Left ventricle myocardium inferior (tissue), 1 donor: ENCODE measurements around the gene AIMP2. TPM values are rescaled to one million over a fixed set of nuclear protein-coding genes. Genes with fewer than 3 reads are reported as not detected.

Experiments
- DNase-seq: peaks from one replicate; pipeline ENCODE4 v3.0.0-alpha.2; 2020
- H3K27ac ChIP-seq: fragments of 200-600 bp; replicated peaks from 2 replicates; pipeline ENCODE4 v1.8.0; 2021
- H3K27me3 ChIP-seq: fragments of 200-600 bp; 2 replicates; pipeline ENCODE4 v1.8.0; 2021; ENCODE audit warnings: low read depth
- H3K36me3 ChIP-seq: fragments of 200-600 bp; 2 replicates; pipeline ENCODE4 v1.8.0; 2021
- H3K4me1 ChIP-seq: fragments of 200-600 bp; 2 replicates; pipeline ENCODE4 v1.8.0; 2021
- H3K4me3 ChIP-seq: fragments of 200-600 bp; 2 replicates; pipeline ENCODE4 v1.8.0; 2021; ENCODE audit warnings: mild to moderate bottlenecking, moderate library complexity
- H3K9me3 ChIP-seq: fragments of 200-600 bp; replicated peaks from 2 replicates; pipeline ENCODE4 v1.8.0; 2021
- intact Hi-C: fragments of 100-400 bp; cut with micrococcal nuclease; formaldehyde crosslinking; loops from one replicate; pipeline ENCODE4 v1.11.0; 2022
- total RNA-seq: library from RNA; stranded (reverse); fragmentation: NEBNext Ultra II Directional; extraction: Animal tissue kit (Norgen Biotek cat#: 25700); gene quantifications from one replicate; pipeline ENCODE4 v1.2.1, GENCODE V29; 2021
- TF ChIP-seq, protein P1 (sequence below): fragments of 200-600 bp; IDR thresholded peaks from 2 replicates; pipeline ENCODE4 v1.8.0; 2021; ENCODE audit warnings: antibody characterized with exemption, mild to moderate bottlenecking, borderline replicate concordance
- donor health status: DM: no; HTN: yes; CAD: no; lungs with severe emphysema.

Gene AIMP2
- total RNA-seq, 1 donor from 2014 or later = 49.1 TPM

DNA sequence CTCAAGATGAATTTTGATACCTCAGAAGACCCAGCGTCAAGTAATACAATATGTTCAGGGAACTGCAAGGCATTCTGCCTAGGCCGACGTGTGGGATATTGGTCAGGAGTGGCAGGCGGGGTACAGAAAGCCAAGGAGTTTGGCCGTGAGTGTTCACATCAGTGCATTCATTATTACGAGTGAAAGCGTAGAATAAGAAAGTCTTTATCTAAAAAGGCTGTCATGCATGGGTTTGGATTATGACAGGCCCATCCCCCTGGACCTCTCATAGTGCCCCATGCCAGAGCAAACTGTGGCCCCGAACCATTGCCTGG is 7.5 kb downstream of the AIMP2 start:
- H3K4me3 ChIP-seq = no peak overlapping the region
- intact Hi-C loops = no loop called here
- H3K4me1 ChIP-seq = peaks cover 41% of the 10 kb centered on the region
- peaks cover 70% of the 10 kb centered on the region for H3K36me3 ChIP-seq
- no peak for DNase-seq
- no peaks in the 10 kb centered on the region for H3K9me3 ChIP-seq
- TF ChIP-seq, protein P1, sequence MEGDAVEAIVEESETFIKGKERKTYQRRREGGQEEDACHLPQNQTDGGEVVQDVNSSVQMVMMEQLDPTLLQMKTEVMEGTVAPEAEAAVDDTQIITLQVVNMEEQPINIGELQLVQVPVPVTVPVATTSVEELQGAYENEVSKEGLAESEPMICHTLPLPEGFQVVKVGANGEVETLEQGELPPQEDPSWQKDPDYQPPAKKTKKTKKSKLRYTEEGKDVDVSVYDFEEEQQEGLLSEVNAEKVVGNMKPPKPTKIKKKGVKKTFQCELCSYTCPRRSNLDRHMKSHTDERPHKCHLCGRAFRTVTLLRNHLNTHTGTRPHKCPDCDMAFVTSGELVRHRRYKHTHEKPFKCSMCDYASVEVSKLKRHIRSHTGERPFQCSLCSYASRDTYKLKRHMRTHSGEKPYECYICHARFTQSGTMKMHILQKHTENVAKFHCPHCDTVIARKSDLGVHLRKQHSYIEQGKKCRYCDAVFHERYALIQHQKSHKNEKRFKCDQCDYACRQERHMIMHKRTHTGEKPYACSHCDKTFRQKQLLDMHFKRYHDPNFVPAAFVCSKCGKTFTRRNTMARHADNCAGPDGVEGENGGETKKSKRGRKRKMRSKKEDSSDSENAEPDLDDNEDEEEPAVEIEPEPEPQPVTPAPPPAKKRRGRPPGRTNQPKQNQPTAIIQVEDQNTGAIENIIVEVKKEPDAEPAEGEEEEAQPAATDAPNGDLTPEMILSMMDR = no peak
- peak overlapping the region; percentile 70 for H3K27ac ChIP-seq
- H3K27me3 ChIP-seq = no peaks in the 10 kb centered on the region

DNA sequence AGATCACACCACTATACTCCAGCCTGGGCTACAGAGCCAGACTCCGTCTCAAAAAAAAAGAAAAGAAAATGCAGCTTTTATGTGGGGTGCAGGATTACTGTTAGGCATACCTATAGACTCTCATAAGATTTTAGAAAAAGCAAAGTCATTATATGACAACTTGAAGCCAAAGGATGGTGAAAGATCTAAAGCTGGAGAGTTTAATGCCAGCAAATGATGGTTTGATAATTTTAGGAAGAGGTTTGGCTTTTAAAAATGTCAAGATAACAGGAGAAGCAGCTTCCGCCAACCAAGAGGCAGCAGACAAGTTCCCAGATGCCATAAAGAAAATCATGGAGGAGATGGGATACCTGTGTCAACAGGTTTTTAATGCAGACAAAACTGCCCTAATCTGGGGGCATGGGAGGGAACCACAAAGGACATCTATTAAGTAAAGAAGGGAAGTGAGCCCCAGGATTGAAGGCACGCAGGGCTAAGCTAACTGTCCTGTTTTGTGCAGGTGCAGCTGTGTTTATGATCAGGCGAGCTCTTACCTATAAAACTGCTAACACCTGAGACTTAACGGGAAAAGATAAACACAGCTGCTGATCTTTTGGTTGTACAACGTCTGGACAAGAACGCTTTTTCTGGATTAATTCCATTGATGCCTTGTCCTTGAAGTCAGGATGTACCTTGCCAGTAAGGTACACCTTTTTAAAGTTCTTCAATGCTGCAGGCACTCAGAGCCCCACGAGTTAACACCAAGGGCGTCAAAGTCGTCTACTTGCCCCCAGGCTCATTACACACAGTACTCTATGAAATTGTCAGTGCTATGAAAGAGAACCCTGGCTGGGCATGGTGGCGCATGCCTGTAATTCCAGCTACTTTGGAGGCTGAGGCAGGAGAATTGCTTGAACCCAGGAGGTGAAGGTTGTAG is 11.6 kb downstream of the AIMP2 start:
- TF ChIP-seq, protein P1 = no peak
- Histone ChIP-seq H3K9me3 (no peaks in the 10 kb centered on the region), H3K27ac (no peak overlapping the region), H3K36me3 (peaks cover 99% of the 10 kb centered on the region), H3K27me3 (no peaks in the 10 kb centered on the region), H3K4me1 (peaks cover 10% of the 10 kb centered on the region), H3K4me3 (no peak overlapping the region)
- intact Hi-C loops = no loop called here
- no peak for DNase-seq

DNA sequence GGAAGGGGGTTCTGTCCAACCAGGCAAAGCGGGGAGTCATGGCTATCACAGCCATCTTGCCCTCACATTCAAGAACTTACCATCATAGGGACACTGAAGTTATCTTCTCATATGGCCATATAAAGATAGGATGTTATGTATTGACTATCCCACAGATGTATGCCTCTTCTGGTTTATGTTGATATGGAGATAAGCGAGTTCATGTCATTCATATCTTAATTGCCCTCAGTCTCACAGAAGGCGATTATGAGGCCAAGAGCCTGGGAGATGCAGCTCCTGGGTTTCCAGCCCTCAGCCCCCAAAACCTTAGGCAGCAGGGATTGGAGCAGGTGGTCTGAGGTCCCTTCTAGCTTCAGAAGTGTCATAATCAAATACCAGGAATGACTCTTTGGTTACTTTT is 13.6 kb downstream of the AIMP2 start:
- no peak for DNase-seq

DNA sequence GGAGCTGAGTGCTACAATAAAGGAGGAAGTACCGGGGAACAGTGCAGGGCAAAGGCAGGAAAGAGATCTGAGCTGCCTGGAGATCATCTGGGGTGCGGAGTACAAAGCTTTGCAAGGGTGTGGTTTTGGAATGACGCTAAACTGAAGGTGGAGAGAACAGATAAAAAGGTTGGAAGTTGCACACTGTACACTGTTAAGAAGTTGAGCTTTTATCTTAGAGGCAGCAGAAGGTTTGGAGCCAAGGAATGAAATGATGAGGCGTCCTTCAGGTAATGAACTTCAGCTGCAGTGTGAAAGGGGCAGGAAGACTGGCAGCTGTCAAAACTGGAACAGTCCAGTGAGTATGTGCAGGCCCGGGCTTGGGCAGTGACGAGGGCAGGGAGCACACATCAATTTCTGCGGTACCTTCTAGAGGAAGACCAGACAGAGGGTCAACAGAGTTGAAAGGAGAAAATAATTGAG is 14.9 kb downstream of the AIMP2 start:
- TF ChIP-seq, protein P1 = no peak
- intact Hi-C loops = no loop called here
- H3K9me3 ChIP-seq = no peaks in the 10 kb centered on the region
- no peak overlapping the region for H3K27ac ChIP-seq
- no peaks in the 10 kb centered on the region for H3K27me3 ChIP-seq
- H3K4me3 ChIP-seq = no peak overlapping the region
- peaks cover 99% of the 10 kb centered on the region for H3K36me3 ChIP-seq
- H3K4me1 ChIP-seq = peaks cover 21% of the 10 kb centered on the region
- no peak for DNase-seq

More for the DNA sequence above, 13.6 kb downstream of the AIMP2 start:
- Histone ChIP-seq H3K27me3 (no peaks in the 10 kb centered on the region), H3K4me1 (peaks cover 21% of the 10 kb centered on the region), H3K9me3 (no peaks in the 10 kb centered on the region), H3K27ac (no peak overlapping the region), H3K4me3 (no peak overlapping the region), H3K36me3 (peaks cover 99% of the 10 kb centered on the region)
- TF ChIP-seq, protein P1 = no peak
- intact Hi-C loops = no loop called here

DNA sequence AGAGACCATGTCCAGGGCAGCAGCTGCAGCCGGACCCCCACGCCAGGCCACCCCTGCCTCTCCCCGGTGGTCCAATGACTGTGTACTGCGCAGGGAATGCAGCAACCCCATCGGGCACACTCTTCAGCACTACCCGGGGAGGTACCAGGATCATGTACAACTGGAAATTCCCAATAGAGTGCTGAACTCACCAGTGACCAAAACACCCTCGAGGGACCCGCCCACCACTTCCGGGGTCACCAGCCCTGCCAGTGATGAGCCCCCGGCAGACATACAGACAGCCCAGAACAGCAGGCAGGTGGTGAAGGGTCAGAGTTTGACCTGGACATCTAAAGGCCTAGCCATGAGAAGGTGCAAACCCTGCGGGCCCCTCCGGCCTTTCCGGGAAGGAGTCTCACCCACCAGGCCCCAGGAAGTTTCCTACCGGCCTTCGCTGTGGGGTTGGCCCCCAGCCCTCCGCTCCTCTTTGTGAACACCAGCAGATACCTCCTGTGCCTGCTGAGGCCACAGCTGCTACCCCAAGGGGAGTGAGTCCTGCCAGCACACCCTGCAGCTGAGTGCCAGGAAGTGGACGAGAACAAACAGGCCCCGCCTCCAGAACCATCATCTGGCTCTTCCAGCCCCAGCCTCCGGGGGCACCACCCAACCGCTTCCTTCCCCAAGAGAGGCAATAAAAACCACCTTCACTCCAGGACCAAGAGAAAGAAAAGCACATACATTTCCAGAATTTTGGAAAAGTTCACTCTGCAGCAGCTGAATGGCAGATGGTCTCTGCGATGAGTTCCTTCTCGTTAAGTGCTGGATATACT is 17.1 kb downstream of the AIMP2 start:
- intact Hi-C loops = no loop called here
- Histone ChIP-seq H3K36me3 (peaks cover 86% of the 10 kb centered on the region), H3K27me3 (no peaks in the 10 kb centered on the region), H3K4me1 (peaks cover 21% of the 10 kb centered on the region), H3K27ac (peak overlapping the region; percentile 84), H3K9me3 (no peaks in the 10 kb centered on the region), H3K4me3 (peak overlapping the region; percentile 56)
- peak; percentile 75 for DNase-seq
- TF ChIP-seq, protein P1 = peak; percentile 39
